GM19463 (cell line): Measurements from ENCODE around the gene MID2.
"Not testable (repeated sequence)": the region's sequence is repeated elsewhere in the genome, so short reads cannot be mapped to it uniquely, and the experiment has no call there.

ENCODE experiments used
- ATAC-seq: cut with Tn5 transposase; IDR thresholded peaks from one replicate; pipeline ENCODE4 v1.9.1; 2021; ENCODE audit warnings: mild to moderate bottlenecking, moderate library complexity; ENCODE audit not compliant: unreplicated experiment

The MID2 gene

DNA sequence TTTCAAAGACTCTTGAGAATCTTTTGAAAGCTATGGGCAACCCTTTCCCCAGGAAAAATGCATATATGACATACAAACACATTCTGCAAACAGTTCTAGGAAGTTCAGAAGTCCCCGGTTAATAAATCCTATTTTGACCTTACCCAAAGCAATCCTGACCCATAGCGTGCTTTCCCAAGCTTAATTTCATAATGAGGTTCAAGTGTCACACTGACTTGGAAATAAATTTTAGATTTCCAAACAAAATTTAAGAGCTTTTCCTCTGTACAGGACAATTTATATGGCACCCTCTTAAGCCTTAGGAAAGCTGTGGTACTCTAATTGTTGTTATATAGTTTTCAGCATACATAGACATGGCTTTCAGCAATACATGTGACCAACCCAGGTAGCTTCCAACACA is 11.3 kb downstream of the MID2 start:
- ATAC-seq, result no peak

DNA sequence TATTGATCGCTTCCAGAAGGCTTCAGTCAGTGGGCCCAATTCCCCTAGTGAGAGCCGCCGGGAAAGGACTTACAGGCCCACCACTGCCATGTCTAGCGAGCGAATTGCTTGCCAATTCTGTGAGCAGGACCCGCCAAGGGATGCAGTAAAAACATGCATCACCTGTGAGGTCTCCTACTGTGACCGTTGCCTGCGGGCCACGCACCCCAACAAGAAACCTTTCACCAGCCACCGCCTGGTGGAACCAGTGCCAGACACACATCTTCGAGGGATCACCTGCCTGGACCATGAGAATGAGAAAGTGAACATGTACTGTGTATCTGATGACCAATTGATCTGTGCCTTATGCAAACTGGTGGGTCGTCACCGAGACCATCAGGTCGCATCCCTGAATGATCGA is 15.3 kb downstream of the MID2 start:
- ATAC-seq, result no peak

DNA sequence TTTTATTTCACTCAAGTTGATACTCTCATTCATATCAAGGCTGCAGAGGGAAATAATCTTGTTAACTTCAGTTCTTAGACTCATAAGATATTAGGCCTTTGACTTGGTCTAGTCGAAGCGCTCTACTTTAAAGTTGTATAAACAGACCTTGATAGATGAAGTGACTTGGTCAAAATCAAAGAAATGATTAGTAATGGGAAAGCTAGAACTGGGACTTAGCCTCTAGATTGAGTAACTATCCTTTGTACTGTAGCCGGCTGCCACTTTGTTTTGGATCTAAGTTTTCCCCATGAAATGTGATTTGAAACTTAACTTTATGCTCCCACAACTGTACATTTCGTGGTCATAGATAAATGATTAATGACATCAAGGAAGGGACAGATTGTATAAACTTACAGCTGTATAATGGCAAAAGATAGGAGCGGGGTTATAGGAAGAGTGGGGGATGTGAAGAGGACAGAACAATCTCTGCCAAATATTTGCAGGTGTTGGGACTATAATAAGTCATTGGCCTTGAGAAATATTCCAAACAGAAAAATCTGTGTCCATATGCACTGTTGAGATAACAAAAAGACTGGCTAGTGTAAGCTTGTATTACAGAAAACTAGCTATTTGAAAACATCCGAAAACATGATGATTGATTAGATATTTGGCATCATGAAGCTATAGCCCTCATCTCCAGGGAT is 17.2 kb downstream of the MID2 start:
- no peak for ATAC-seq

DNA sequence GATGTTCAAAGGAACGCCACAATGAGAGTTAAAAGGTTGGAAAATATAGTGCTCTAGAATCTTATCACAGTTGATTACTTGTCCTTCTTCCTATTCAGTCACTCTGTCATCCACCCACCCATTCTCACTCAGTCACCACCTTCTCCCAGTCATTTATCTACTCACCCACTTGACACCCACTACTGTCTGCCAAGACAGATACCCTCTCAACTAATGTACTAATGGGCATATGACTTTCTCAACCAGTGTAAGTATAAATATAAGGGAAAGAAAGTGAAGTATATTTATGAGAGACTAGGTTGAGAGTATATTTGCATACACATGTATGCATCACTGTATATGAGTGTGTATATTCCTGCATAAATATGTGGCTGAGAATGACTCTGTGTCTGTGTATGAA is 20.0 kb downstream of the MID2 start:
- no peak for ATAC-seq

DNA sequence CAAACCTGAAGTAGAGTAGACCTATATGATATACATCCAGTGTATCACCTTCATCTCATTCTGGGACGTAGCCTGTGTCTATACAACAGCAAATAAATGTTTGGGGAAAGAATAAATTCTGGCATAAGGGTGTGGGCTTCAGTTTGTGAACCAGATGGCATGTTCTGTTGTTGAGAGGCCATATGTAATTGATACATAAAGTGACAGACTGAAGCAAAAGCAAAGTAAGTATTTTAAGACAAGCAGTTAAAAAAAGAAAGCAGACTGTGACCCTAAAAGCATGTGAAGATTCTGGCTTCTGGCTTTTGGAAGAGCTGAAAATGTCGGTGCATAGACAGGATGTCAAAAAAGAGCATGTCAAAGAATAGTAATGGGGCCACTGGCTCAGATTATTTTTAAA is 22.9 kb downstream of the MID2 start:
- no peak for ATAC-seq

DNA sequence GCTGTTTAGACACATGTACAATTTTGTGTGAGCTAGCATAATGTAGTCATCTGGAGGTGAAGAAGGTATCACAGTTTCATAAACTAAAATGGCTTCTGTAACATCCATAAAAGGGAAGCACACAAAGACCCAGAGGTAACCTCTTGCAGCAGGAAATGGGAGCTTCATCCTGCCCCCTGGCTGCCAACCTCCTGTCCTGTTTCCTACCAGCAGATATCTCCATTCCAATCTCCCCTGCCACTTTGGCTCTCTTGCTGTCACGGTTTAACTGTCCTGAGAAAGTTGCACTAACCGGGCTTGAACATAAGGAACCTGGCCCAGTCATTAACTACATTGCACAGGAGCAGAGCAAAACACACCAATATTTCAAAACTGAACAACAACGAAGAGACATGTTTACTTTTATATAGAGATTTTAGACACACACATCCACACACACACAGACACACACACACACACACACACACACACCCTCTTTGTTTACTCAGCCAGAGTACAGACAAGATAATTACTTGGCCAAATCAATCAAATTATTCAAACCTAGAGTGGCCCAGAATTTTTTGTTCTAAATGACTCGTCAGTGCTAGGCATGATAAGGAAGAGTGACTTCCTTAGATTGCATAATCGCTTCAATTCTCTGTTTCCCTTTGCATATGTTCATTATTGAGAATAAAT is 24.2 kb downstream of the MID2 start:
- ATAC-seq, result no peak

DNA sequence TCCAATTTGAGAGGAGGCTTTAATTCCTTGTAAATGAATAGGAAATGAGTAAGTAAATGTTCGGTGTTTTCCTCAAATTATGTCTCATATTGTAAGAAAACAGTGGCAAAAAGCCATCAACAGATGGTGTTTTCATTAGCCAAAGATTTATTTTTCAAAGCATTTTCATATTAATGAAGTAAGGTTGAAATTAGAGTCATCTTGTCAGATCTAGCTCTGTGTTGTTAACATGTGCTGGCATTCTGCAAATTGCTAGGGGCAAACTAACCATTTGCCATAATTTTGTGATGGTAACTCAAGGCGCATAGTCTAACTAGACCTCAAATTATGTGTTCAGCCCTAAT is 24.7 kb downstream of the MID2 start:
- no peak for ATAC-seq

DNA sequence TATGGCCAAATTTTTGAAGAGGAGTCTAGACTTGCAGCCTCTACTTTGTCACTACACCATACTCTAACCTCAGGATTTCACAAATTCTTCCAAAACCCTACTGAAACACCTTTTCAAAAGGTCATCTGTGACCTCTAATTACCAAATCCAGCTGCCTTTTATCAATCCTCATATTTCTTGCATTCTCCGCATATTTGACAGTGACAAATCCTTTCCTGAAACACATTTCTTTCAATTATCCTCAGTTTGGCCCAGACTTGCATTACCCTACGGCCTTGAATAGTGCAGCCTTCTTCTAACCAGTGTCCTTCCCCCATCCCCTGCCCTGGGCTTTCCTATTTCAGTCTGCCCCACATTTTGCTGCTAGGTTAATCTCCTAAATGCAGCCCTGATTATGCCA is 25.5 kb downstream of the MID2 start:
- no peak for ATAC-seq

DNA sequence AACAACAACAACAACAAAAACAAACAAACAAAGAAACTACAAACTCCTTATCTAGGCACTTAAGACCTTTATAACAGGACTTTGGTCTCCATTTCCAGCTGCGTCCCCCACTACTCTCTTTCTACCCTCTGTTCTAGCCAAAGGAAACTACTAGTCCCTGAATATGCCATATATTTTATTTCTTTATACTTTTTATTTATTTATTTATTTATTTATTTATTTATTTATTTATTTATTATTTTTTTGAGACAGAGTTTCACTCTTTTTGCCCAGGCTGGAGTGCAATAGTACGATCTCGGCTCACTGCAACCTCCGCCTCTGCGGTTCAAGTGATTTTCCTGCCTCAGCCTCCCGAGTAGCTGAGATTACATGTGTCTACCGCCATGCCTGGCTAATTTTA is 26.0 kb downstream of the MID2 start:
- not testable (repeated sequence) for ATAC-seq

DNA sequence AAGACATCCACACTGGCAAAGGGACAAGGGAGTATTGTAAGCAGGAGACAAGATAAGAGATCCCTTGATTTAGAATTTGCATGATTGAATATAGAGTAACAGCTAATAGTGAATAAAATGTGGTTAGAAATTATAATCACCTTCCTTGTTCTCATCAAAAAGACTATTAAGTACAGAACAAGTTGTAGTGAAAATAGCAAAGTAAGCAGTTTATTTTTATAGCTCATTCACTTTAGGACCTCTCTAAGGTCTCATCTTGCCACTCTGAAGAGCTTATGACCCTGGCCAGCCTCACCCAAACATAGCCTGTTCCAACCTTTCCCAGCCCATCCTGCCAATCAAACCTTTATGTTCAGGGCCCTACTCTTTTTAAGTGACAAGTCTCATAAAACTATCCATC is 30.6 kb downstream of the MID2 start:
- ATAC-seq, result no peak

DNA sequence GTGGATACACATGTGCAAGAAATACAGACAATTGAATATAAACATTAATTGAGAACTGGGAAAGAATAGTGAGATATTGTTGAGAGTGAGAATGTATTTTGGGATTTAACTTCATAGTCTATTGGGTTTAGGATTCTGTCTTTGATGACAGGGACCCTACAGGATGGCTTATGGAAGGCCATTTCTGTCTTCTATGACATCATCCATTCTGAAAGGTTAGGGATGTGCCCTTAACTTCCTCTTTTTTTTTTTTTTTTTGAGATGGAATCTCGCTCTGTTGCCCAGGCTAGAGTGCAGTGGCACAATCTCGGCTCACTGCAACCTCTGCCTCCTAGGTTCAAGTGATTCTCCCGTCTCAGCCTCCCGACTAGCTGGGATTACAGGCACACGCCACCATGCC is 31.4 kb downstream of the MID2 start:
- not testable (repeated sequence) for ATAC-seq

DNA sequence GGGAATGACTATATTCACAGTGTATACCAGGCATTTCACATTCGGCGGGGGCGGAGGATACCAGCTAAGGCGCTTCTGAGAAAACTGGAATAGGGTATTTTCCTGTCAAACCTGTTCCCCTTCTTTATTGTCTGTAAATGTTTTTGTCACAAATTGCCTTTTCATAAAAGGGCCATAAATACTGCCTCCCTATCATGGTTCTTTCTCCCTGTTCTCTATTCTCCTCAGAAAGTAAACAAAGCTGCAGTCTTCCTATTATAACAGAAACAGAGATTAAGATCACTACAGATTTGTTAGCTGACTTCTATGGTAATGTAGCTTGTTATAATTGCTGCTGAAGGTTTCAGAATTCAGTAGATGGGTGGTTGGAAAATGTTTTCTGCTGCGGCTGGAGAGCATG is 32.2 kb downstream of the MID2 start:
- ATAC-seq, result no peak

DNA sequence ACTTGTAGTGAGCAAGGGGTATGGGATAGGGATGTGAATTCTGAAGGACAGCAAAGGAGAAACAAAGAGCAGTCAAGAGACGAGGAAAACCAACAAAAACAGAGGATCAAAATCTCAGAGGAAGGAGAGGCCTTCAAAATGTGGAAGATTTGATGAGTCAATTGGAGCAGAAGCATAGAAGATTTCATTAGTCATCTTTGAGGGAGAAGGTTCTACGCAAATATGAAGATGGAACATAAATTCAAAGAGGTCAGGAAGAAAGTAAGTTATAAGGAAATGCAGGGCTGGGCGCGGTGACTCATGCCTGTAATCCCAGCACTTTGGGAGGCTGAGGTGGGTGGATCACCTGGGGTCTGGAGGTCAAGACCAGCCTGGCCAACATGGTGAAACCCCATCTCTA is 35.4 kb downstream of the MID2 start:
- no peak for ATAC-seq

DNA sequence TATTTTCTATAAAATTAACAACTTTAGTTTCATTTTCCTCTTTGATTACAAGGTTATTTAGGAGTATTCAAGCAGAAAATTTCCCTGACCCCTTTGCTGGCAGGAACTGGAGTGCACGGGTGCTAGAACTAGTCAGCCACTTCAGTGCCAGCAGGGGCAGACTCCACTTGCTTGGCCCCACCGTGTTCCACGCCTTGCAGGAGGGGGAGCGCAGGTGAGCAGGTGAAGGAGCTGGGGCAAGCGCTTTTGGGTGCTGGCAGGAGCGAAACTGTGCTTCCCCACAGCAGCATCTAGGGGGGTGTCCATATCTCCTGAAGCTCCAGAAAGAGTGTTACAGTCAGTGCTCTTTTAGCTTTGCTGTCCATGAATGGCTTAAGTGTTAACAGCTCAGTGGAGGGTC is 45.5 kb downstream of the MID2 start:
- ATAC-seq, result no peak

DNA sequence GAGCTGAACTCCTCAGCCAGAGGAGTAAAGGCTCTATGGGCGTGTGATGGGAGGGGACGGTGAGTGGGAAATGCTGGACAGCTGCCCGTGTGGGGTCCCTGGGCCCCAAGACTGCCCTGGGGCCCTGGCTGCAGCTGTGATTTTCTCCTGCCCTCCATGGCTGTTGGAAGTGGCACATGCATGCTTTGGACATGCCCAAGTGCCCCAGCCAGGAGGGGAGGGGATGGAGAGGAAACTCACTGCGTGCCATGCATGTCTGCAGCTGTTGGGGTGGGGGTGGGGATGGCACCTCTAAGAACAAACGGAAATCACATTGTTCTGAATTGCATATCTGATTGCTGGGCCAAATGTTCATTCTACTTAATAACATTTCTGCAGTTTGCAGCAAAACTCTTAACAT is 52.4 kb downstream of the MID2 start:
- ATAC-seq, result no peak

DNA sequence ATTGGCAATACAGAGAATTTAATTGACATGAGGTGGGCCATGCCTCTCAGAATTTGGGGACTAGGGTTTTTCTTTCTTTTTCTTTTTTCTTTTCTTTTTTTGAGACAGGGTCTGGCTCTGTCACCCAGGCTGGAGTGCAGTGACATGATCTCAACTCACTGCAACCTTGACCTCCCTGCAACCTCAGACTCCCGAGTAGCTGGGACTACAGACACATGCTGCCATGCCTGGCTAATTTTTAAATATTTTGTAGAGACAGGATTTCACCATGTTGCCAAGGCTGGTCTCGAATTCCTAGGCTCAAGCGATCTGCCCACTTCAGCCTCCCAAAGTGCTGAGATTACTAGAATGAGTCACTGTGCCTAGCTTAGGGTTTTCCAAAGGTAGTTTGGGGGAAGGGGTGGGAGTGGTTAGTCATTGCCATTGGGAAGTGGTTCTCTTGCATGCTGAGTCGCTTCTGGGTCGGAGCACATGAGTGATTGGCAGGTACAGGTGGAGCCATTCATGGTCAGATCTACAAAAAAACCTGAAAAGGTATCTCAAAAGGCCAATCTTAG is 54.5 kb downstream of the MID2 start:
- no peak for ATAC-seq

DNA sequence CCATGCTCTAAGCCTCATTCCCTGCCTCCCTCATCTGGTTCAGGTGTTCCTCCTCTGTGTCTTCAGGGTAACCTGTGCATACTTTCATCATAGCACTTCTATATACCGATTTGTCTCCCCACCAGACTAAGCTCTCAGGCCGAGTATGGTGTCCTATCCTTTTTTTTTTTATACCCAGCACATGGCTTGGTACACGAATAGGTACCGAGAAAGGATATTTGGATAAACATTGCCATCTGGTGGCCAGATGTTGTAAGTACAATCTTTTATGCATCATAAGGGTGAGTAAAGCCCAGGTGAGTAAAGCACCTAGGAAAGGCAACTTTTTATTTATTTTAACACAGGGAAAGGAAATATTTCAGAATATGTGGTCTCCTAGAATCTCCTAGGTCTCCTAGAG is 68.4 kb downstream of the MID2 start:
- no peak for ATAC-seq

DNA sequence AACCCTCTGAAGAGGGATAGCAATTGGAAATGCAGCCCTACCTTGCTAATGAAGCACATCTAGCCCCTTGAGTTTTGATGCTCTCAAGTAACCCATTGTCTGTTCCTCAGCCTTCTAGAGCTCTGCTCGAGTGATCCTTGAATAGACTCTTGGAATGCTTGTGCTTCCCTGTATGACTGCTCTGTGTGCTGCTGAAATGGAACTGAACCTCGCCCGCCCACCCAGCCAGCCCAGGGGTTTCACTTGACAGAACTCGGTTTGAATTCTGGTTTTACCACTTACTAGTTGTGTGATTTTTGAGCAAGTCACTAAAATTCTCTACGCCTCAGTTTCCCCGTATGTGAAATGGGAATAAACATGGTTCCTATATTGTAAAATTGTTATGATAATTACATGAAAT is 77.1 kb downstream of the MID2 start:
- ATAC-seq, result no peak

DNA sequence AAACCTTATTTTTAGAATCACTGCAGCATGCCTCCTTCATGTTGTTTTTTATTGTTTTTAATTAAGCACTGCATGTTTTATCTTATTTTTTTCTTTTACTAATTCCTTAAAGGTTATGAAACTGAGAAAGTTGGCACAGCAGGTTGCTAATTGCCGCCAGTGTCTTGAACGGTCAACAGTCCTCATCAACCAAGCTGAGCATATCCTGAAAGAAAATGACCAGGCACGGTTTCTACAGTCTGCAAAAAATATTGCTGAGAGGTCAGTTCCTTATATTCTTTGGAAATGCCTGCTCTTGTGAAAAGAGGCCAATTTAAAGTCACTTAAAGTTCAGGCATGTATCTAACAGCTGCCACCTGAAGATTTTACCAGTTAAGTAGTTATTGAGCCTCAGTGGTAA is 79.7 kb downstream of the MID2 start:
- ATAC-seq, result no peak

DNA sequence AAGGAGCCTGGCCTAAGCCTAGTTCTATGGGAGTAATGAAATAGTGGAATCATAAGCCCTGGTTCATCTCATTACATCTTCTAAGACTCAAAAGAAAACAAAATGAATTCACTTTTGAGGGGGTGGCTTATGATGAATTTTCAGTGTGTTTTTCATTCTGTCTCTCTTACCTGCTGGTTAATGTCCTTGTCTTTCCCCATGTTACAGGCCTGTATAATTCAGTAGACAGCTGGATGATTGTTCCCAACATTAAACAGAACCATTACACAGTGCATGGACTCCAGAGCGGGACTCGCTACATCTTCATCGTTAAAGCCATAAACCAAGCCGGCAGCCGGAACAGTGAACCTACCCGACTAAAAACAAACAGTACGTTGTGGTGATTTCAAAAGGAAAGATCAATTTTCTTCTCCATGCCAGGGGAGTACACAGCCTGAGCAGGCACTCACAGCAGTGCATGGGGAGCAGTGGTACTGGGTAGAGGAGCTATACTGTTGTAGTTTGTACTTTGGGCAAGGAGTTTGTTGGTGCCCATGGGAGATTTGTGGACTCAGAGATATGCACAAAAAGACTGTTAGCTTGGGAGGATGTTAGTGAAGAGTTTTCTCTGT is 98.6 kb downstream of the MID2 start:
- no peak for ATAC-seq

DNA sequence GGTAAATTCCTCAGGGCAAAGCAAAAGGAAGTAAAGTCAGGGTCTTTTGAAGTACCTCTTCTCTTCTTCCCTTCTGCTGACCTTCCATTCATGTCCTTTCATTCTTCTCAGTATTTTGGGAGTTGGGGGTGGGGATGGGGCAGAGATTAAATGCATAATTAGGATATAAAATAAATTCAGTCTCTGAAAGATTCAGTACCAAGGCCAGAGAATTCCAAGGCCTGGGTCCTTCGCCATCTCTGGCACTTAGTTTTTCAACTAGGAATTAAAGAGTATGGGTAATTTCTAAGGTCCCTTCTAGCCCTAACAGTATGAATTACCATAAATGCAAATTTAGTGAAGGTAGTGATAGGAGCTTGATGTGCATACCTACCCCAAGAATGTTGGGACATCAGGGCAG is 108.6 kb downstream of the MID2 start:
- no peak for ATAC-seq

DNA sequence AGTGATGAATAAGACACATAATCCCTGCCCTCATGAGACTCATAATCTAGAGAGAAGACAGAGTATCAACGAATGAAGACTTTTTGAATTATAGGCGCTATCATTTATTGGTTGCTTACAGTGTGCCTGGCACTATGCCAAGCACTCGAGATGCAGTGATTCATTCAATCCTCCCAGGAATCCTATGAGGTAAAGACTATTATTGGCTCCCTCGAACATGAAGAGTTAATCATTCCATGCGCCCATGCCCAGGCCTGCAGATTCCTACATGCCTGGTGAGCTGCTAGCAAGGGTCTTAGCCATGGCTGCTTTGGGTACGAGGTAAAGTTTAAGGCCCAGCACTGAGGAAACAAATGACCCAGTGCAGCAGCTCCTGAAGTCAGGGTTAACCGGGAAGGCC is 109.5 kb downstream of the MID2 start:
- ATAC-seq, result no peak
